HG03064 (cell line): ENCODE data around the gene MRPL38.

ENCODE experiments used
- ATAC-seq: cut with Tn5 transposase; IDR thresholded peaks from one replicate; pipeline ENCODE4 v1.9.1; 2021; ENCODE audit warnings: low read depth; ENCODE audit not compliant: unreplicated experiment

Gene MRPL38

DNA sequence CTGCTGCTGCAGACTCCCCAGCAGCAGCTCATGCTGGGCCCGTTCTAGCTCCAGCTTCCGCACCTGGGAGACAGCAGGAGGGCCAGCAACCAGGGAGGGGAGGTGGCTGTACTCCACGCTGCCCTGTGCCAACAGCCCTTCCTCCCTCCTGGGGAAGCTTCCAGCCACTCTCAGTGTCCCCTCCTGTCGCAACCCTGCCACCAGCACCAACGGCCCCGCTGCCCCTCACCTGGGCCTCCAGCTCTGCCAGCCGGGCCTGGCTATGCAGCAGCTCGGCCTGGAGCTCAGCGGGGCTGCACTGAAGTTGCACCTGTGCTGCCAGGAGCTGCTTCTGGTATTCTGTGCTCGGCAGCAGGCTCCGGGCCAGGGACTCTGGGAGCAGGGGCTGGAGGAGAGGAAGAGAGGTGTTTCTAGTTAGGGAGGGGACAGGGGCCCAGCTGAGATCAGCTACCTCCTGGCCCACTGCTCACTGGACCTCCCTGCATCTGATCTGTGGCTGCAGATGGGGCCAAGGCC, 15.4 kb upstream of the MRPL38 start:
- no peak for ATAC-seq

DNA sequence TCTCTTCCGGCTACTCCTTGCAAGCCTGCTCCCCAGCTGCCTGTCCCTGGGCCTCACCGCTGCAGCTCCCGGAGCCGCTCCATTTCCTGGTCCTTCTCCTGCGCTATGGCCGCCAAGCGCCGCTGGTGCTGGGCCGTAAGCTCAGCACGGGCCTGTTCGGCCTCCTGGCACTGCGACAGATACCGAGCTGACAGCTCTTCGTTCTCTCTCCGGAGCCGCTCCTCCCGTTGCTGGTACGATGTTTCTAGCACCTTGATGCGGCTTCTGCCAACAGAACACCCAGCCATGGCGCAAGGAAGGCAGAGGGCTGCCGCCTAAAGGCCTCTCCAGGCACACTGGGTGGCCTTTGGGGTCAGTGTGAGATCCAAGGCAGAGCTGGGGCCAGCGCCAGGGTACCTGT, 14.9 kb upstream of the MRPL38 start:
- ATAC-seq: no peak

DNA sequence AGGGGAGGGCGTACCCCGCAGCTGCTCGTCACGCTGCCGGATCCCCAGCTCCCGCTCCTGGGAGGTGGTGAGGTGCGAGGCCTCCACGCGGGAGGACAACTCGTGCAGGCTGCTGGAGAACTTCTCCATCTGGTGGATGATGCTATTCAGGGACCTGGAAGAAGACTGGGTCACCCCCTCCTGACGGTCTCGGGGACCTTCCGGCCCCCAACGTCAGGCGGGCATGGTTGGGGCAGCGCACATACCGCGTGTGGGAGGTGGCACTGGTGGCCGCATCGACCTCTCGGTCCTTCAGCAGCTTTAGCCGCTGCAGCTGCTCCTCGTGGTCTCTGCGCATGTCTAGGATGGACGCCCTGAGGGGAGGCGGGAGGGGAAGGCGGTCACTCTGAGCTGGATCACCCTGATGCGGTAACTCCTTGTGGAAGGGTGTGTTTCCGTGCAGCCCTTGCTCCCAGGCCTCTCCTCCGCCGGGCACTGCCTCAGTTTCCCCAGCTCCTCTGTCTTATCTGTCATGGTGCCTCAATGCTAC, 13.3 kb upstream of the MRPL38 start:
- ATAC-seq: no peak

DNA sequence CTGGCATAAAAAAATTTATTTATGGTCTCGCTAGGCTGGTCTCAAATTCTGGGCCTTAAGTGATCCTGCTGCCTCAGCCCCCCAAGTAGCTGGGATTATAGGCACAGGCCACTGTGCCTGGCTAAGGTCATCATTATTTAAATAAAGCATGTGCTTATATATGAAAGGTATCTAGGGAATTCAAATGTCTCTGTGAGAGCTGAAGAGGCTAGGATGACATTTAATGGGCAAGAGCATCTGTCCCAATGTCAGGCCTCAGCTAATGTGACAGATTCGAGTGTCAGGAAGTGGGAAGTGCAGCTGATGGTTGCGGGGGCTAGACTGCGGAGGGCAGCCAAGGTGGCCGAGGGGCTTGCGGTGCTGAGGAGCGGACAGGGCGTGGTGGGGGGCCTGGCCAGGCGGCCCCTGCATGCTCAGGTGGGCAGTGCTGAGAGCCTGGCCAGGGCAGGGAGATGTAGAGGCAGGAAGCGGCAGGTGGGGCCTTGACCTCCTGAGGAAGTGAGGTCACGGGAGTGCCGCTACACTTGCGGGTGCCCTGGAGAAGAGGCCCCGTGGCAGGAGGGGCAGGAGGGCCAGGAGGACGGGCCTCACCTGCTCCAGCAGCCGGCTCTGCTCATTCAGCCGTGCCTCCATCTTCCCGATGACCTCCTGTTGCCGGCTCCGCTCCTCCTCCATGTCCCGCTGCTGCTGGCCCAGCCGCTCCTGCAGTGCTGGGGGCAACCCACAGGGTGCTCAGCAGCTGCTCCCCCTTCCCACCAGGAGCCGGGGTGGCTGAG, 12.6 kb upstream of the MRPL38 start:
- no peak for ATAC-seq

DNA sequence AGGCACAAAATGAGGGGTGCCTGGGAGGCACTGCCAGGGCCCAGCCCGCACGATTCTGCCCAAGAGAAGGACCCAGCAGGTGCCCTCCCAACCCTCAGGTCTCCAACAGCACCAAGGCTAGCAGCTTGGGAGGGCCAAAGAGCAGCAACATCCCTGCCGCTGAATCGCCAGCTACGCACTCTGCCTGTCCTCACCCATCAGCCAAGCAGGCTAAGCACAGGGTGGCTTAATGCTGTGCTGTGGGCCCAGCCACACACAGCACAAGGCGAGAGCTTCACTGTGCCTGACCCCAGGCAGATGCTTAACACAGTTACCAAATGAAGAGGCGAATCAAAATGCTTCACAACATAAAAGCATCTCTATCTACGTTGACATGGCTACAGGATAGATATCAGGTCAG, 10.6 kb upstream of the MRPL38 start:
- no peak for ATAC-seq

DNA sequence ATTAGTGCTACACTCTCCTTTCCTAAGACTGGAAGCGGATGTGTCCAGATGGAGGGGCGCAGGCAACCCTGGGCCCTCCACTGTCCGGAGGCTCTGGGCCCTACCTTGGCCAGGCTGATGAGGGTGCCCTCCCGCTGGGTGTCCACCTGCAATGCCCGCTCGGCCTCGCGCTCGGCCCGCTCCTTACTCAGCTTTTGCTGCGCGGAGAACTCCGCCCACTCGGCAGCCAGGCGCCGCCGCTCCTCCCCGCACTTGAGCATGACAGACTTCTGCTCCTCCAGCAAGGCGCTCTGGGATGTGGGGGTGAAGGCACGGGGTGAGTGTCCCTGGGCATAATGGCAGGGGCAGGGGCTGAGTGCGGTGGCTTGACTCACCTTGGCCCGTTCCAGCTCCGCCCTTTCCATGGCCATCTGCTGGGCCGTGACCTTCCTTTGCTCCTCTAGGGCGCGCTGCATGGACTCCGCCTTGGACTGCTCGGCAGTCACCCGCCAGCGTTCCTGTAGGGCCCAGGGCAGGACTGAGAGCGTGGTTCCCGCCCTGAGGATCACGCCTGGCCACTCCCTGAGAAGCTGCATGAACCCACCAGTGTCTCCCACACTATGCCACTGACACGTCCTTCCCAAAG, 10.1 kb upstream of the MRPL38 start:
- ATAC-seq: no peak

DNA sequence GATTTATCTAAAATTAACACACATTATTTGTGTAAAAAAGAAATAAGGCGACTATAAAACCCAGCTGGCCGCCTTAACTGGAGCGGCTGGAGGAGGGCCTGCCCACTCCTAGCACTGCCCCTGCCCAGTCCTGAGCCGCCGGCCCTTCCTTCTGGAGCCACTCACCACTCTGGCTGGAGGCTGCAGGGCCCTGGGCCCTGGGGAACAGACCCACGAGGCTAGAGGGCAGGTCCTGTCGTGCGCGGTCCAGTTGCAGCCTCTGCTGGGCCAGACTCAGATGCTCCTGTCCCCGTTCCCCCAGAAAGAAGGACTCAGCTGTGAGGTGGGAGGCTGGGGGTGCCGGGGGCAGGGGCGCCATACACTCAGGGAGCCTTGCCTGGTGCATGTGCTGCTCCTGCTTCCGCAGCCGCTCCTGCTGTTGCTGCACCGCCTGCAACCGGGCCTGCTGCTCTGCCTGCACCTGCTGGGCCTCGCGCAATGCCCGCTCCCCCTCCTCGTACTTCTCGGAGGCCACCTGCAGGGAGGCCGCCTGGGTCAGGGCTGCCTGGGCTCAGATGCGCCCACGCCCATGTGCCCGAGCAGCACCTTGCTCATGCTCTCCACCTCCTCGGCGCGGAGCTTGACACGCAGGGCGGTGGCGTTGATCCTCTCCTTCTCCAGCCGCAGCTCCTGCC, 9.0 kb upstream of the MRPL38 start:
- no peak for ATAC-seq

DNA sequence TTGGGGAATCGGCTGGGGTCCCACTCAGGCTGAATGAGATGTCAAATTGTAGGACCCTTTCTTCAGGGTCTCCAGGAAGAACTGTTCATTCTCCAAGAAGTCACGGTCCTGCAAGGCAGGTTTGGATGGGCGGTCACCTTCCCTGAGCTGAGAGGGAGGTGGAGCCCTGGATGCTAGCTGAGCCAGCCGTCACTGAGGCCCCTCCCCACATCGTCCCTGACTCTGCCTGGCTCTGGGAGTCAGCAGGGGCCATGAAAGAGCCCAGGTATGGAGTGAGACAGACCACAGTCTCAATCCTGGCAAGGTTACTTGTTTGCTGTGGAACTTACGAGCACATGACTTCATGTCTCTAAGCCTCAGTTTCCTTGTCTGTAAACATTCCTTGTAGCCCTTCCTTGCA, 6.0 kb upstream of the MRPL38 start:
- ATAC-seq: no peak

DNA sequence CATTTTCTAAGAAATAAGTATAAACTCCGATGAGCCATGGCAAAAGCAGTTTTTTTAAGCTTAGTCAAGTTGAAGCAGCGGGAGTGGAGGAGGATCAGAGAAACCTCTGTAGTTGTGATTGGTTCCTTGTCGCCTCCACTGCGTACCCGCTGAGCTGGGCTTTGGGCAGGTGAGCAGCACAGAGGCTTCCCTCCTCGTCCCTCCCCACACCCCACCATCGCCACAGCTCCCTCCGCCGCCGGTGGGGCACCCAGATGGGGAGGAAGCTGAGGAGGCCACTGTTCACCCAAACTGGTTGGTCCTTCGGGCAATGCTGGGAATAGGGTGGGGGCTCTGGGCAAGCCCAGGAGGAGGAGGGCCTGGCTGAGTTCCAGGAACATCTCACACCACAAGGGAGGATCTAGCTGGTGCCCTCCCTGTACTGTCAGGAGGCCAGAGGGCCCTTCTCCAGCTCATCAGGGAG, 5.2 kb upstream of the MRPL38 start:
- ATAC-seq: no peak

DNA sequence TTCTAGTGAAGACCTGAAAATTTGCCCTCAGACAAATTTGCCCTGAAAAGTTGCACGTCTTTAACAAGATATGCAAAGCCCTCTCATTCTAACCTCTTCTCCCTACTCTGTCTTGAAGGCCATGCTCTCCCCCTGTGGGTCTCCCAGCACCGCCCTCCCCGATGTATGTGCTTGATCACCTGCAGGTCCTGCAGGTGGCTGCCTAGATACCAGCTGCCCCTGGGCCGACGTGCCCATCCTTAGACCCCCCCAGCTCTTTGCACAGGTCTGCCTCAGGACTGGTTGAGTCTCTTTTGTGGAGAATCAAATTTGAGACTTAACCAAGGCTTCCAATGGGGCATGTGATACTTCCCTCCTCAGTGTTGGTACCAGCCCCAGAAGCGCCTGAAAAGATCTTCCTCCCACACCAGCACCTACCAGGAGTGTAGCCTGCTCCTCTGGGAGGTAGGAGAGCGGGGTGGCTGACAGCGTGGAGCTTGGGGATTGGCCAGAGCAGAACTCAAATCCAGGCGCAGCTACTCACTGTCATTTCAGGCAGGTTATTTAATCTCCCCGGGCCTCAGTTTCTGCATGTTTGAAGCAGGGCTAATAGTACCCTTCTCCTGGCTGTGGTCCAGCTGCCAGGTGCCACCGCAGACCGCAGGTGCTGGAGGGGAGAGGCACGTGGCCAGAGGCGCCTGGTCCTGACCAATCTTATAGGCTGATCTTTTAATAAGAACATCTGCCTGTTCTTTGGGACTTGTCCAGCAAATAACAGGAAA, 4.5 kb upstream of the MRPL38 start:
- ATAC-seq: no peak

DNA sequence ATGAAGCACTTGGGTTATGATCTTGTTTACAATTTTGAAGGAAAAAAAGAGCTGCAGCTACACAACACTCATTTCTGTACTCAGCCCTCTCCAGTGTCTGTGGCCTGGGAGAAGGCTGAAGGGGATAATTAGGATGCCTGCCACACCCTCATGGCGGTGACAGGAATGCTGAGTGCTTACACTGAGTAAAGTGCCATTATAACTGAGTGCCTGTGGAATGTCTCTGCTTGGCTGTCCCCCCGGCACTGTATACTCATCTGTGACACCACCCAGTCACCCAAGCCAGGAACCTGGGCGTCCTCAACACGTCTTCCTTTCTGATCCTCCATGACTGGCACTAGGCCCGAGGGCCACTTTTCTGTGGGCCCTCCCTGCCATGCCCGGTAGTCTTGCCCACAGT, 3.5 kb upstream of the MRPL38 start:
- no peak for ATAC-seq

DNA sequence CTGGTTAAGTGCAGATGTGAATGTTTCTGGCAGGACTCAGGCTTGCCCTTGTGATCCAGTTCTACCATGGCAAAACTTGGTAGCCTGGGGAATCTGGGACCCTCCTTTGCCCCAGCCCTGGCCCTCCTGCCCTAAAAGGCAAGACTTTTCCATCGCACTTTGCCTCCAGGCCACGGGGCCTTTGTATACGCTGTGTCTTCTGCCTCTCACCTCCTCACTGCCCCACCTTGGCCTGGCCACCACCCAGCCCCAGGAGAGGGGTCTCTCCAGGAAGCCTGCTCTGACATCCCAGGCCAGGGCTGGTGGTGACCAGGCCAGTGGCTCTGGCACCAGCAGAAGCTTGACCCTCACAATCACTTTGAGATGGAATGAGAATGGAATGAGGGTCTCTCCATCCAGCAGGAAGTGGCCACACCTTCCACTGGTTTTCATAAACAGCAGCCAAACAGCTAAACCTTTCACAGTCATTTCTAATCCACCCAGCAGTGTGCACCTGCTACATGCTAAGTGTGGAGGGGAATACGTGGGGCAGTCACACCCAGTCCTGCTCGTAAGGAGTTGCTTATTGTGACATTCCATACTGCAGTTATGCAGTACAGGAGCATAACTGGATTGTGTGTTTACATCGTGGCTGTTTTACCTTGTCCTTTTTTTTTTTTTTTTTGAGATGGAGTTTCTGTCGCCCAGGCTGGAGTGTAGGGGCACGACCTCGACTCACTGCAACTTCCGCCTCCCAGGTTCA, 1.6 kb upstream of the MRPL38 start:
- ATAC-seq: no peak

DNA sequence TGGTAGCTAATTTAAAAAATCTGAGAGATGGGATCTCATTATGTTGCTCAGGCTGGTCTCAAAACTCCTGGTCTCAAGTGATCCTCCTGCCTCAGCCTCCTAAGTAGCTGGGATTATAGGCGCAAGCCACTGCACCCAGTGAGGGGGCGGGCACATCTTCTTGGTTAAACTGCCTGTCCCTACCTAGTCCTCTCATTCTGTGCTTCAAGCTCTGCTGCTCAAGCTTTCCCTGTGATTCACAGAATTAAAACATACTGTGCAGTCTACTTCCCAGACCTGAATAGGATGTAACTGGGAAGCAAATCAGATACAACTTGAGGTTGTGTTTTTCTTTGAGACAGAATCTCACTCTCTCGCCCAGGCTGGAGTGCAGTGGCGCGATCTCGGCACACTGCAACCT, 2.3 kb downstream of the MRPL38 start:
- no peak for ATAC-seq

DNA sequence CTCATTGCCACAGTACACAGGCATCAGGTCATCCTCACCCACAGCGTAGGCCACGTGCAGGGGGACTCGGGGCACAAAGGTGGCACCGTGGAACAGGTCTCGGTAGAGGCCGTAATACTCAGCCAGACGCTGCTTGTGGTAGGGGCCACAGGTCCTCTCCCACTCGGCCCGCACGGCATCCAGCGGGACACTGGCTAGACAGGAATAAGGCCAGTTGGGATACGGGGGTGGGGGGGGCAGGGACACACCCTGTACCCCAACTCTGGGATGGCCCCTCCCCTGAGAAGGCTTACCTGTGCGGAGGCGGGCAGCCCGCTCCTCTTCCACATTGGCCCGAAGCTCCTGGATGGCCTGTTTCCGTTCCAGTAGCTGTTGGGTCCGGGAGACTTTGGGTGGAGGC, 3.0 kb downstream of the MRPL38 start:
- ATAC-seq: no peak

DNA sequence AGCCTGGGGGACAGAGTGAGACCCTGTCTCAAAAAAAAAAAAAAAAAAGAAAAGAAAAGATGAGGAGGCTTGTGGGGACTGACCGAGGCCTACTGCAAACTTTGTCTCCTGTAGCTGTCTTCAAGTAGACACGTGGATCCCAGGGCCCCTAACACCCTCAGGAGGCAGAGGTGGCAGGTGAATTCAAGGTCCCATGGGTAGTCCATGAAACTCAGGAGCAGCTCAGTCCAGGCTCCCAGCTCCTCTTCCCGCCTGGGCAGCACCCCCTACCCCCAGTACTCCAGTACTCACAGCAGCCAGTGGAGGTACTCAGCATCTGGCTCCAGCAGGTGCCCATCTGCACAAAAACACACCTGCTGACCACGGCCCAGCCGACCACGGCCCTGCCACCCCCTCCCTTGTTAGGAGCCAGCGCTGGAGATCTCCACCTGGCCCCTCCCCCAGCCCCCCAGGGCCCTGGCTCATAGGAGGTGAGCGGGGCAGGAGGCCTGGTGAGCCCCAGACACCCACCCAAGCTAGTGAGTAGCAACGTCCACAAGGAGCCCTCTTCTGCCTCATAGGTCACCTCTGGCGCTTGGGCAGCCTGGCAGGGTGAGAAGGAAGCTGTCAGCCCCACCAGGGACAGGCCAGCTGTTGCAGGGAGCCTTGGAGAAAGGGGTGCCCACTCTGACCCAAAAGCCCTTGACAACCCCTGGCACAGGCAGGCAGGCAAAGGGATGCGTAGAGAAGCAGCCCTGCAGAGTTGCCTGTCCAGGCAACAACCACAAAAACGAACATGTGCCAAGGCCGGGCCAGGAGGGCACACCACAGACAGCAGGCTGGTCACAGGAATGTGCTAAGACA, 3.8 kb downstream of the MRPL38 start:
- no peak for ATAC-seq

DNA sequence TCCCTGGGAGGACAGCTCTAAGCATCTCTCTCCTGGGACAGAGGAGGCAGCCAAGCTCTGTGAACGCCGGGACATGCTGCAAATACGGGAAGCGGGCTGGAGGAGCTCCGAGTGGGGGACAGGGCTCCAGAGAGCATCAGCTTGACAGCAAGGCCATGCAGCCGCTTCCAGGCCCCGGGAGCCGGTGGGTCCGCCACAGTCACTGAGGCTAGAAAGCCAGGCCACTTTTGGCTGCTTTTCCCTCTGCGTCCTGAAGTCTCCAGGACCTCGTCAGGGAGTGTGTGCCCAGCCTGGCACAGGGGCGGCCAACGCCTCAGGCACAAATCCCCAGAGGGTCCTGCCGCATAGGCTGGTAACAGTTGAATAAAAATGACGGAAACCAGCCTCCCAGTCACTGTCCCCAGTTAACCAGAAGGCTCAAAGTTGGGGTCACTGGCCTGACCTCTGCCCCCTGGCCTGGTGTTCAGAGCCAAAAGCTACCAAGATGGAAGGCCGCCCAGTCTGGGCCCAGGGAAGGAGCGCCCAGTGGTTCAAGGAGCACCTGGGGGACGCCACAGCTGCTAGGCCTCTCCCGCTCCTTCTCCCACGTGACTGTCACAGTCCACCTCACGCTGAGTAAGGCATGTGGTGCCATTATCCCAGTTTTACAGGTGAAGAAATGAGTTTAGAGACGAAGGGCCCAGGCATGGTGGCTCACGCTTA, 4.8 kb downstream of the MRPL38 start:
- ATAC-seq: no peak

DNA sequence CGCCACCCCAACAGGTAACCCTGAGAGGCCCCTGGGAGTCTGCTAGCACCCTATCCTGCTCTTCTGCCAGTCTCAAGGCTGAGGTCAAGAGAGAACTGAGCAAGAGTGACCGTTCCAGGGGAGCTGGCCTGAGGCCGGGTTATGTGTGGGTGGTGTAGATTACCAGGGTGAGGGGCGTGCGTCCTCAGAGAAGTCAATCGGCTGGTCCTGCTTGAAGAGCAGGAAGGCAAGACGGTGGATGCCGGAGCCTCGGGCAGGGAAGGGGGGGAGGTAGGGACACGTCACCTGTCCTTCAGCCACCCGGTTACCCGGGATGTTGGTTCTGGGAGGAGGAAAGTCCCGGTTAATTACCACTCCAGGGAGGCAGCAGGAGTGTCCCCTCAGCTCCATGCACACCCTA, 5.3 kb downstream of the MRPL38 start:
- ATAC-seq: no peak

DNA sequence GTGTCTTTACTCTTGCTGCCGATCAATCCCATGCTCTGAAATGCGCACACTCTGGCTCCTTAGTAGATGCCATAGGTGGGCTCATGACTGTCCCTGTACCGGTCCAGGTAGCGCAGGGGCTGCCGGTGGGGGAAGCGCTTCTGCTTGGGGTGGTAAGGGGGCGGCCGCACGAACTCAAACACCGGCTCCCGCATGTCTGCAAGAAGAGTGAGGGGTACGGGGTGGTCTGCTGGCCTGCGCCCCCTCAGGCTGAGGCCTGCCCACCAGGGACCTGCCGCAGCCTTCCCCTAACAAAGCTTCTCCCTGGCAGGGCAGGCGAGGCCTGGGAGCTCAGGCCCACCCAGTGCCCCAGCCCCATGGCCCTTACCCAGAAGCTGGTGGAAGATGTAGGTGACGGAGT, 5.9 kb downstream of the MRPL38 start:
- no peak for ATAC-seq
